Measurements from ENCODE around the gene DEFB113. TPM values are rescaled to one million over a fixed set of nuclear protein-coding genes. Genes with fewer than 3 reads are reported as not detected.

The DEFB113 gene
- total and polyA plus RNA-seq, 2 of the 4 experiments (the other 2 are of a cell fraction), result not detected

DNA sequence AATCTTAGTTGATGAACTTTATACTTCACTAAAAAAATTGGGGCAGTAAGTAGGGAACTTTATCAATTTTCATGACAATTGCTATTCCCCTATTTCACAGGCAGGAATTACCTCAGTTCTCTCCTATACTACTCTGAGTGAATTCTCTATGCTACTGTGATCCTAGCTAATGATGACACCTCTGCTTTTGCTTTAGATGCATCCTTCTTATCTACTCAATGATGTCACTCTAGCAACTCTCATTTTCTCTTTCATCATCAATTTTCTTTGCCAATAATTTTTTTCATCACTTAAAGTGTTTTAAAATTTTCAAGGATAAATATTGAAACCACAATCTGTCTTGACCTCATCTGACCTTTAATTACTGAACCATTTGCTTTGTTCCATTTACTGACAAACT lies 13.6 kb downstream of the DEFB113 start:
- no peak overlapping the region for H2BK20ac ChIP-seq (ENCODE audit: low read depth, low read length)
- H3K27ac ChIP-seq (ENCODE audit: insufficient read depth, low read length), result no peak overlapping the region
- no peak overlapping the region for H4K5ac ChIP-seq (ENCODE audit: low read depth, low read length)
- H2BK120ac ChIP-seq (ENCODE audit: low read depth, low read length), result no peak overlapping the region
- H4K91ac ChIP-seq (ENCODE audit: insufficient read depth, low read depth, low read length), result no peak overlapping the region
- H3K18ac ChIP-seq (ENCODE audit: low read depth, low read length), result no peak overlapping the region
- no peak for ATAC-seq (ENCODE audit: low read depth)
- no peaks in the 10 kb centered on the region for H4K20me1 ChIP-seq (ENCODE audit: insufficient read depth, low read length)
- H3K23ac ChIP-seq (ENCODE audit: low read depth, low read length), result no peak overlapping the region
- in situ Hi-C loops (cut with MboI; ENCODE audit: low sequenced_read_pairs) (no loop called here), dilution Hi-C loops (cut with HindIII; ENCODE audit: low sequenced_read_pairs, unreplicated experiment) (no loop called here), intact Hi-C loops (cut with micrococcal nuclease) (no loop called here)
- H3K9ac ChIP-seq (ENCODE audit: low read depth, low read length), result no peak overlapping the region
- no peak overlapping the region for H2AK9ac ChIP-seq (replicated peaks; ENCODE audit: low read depth, low read length, poor library complexity)
- H3K79me1 ChIP-seq (ENCODE audit: low read depth in 1 of 2, low read length in 2 of 2), result no peaks in the 10 kb centered on the region
- no TSS peak for BruUV-seq (replicated peaks)
- H3K14ac ChIP-seq (replicated peaks; ENCODE audit: low read depth, low read length), result no peak overlapping the region
- no peak overlapping the region for H3K4me2 ChIP-seq (ENCODE audit: low read depth, low read length)
- no peaks in the 10 kb centered on the region for H3K9me1 ChIP-seq (ENCODE audit: insufficient read depth, low read length)
- H2BK15ac ChIP-seq (ENCODE audit: low read depth, low read length), result no peak overlapping the region
- H3K4me3 ChIP-seq (ENCODE audit: insufficient read depth, low read depth, low read length), result no peak overlapping the region
- H3K4me1 ChIP-seq (ENCODE audit: control insufficient read depth, insufficient read depth, low read length), result no peaks in the 10 kb centered on the region
- ChIA-PET CTCF (no interaction called here), POLR2A (ENCODE audit: unreplicated experiment) (no interaction called here)
- no peak overlapping the region for H4K8ac ChIP-seq (ENCODE audit: low read depth in 2 of 2, low read length in 2 of 2)
- H3K36me3 ChIP-seq (ENCODE audit: control insufficient read depth, insufficient read depth, low read length), result no peaks in the 10 kb centered on the region
- H3K9me3 ChIP-seq (ENCODE audit: control insufficient read depth, insufficient read depth, low read length), result no peaks in the 10 kb centered on the region
- H2BK5ac ChIP-seq (ENCODE audit: low read depth, low read length, poor library complexity, severe bottlenecking), result no peak overlapping the region
- no peak for DNase-seq
- no peak overlapping the region for H3K56ac ChIP-seq (ENCODE audit: extremely low read depth, insufficient read depth, low read length)
- no peak for TF ChIP-seq MAFK (IDR thresholded peaks at IDR 0.05; ENCODE audit: low read depth, low read length)
- TF ChIP-seq, protein P1, sequence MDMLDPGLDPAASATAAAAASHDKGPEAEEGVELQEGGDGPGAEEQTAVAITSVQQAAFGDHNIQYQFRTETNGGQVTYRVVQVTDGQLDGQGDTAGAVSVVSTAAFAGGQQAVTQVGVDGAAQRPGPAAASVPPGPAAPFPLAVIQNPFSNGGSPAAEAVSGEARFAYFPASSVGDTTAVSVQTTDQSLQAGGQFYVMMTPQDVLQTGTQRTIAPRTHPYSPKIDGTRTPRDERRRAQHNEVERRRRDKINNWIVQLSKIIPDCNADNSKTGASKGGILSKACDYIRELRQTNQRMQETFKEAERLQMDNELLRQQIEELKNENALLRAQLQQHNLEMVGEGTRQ (IDR thresholded peaks at IDR 0.05; ENCODE audit: low read depth, low read length), result no peak
- TF ChIP-seq RCOR1 (IDR thresholded peaks at IDR 0.05; ENCODE audit: insufficient replicate concordance, low read length), result no peak
- TF ChIP-seq ELK1 (IDR thresholded peaks at IDR 0.05; ENCODE audit: borderline replicate concordance, low read depth, low read length), result no peak
- TF ChIP-seq NFE2L2 (IDR thresholded peaks at IDR 0.05; ENCODE audit: low read depth, low read length), result no peak
- H3K27me3 ChIP-seq (ENCODE audit: control insufficient read depth, insufficient read depth, low read length), result no peaks in the 10 kb centered on the region
- H2AFZ ChIP-seq (replicated peaks; ENCODE audit: low read length, poor library complexity), result no peak overlapping the region
- no peak overlapping the region for H2AK5ac ChIP-seq (ENCODE audit: low read depth, low read length)
- H3K4ac ChIP-seq (ENCODE audit: low read depth, low read length), result no peak overlapping the region
